Suprapubic skin (tissue), 4 donors: ENCODE results near the gene BRINP3.

Experiments used
- CTCF ChIP-seq, 2 donors: fragments of 200-600 bp in 1 of 2; fragments of 450-650 bp in 1 of 2; sonication (generic) in 1 of 2; IDR thresholded peaks; one replicate each; pipeline ENCODE4 v1.5.1; 2016 to 2019; ENCODE audit warnings: antibody characterized with exemption in 2 of 2, mild to moderate bottlenecking in 1 of 2, moderate library complexity in 1 of 2
- EP300 ChIP-seq: sonication (generic); formaldehyde crosslinking; IDR thresholded peaks from one replicate; pipeline ENCODE4 v1.6.1; 2017; ENCODE audit warnings: antibody characterized with exemption
- POLR2AphosphoS5 ChIP-seq, 3 donors: sonication (generic); formaldehyde crosslinking; IDR thresholded peaks; one replicate each; pipeline ENCODE4 v1.6.1; 2017; ENCODE audit warnings: antibody characterized with exemption in 3 of 3

GRCh38 chr1:190289897-190290296, 187.8 kb downstream of the BRINP3 start:
- TF ChIP-seq CTCF (IDR thresholded peaks at IDR 0.05) (no peak), POLR2AphosphoS5 (IDR thresholded peaks at IDR 0.05) (no peak), EP300 (no peak)
